DOHH2 (cell line): ENCODE measurements around the gene DGAT2L6.

Experiments used
- H3F3A ChIP-seq: fragments of 200-600 bp; sonication (generic), shearing (Covaris generic); 2 replicates; pipeline ENCODE4 v1.6.0; 2016; ENCODE audit warnings: antibody characterized with exemption, mild to moderate bottlenecking; ENCODE audit not compliant: control insufficient read depth, insufficient read depth
- H3K27ac ChIP-seq: fragments of 200-600 bp; sonication (generic); 2 replicates; pipeline ENCODE4 v1.5.1; 2014; ENCODE audit warnings: low read depth, mild to moderate bottlenecking, low read length, moderate library complexity
- H3K27me3 ChIP-seq: fragments of 200-600 bp; sonication (generic); 2 replicates; pipeline ENCODE4 v1.6.1; 2014; ENCODE audit warnings: mild to moderate bottlenecking, low read length, mixed read lengths; ENCODE audit not compliant: control insufficient read depth
- H3K36me3 ChIP-seq: fragments of 200-600 bp; sonication (generic); 2 replicates; pipeline ENCODE4 v1.6.1; 2014; ENCODE audit warnings: mild to moderate bottlenecking, low read length, moderate library complexity, mixed read lengths; ENCODE audit not compliant: control insufficient read depth
- H3K4me1 ChIP-seq: fragments of 200-600 bp; sonication (generic); 2 replicates; pipeline ENCODE4 v1.6.1; 2014; ENCODE audit warnings: mild to moderate bottlenecking, low read length, mixed read lengths; ENCODE audit not compliant: control insufficient read depth
- H3K4me2 ChIP-seq: fragments of 200-600 bp; sonication (generic); 2 replicates; pipeline ENCODE4 v1.6.0; 2014; ENCODE audit warnings: mild to moderate bottlenecking, low read length, moderate library complexity
- H3K4me3 ChIP-seq: fragments of 200-600 bp; sonication (generic); 2 replicates; pipeline ENCODE4 v1.5.1; 2014; ENCODE audit warnings: mild to moderate bottlenecking, low read length, mixed read lengths
- H3K79me2 ChIP-seq: fragments of 200-600 bp; sonication (generic); 2 replicates; pipeline ENCODE4 v1.6.1; 2014; ENCODE audit warnings: mild to moderate bottlenecking, low read length, mixed read lengths; ENCODE audit not compliant: control insufficient read depth
- H3K9me2 ChIP-seq: fragments of 200-600 bp; sonication (generic); replicated peaks from 2 replicates; pipeline ENCODE4 v1.6.1; 2014; ENCODE audit warnings: mild to moderate bottlenecking, low read length, mixed read lengths; ENCODE audit not compliant: control insufficient read depth
- H3K9me3 ChIP-seq: fragments of 200-600 bp; sonication (generic); 2 replicates; pipeline ENCODE4 v1.6.1; 2014; ENCODE audit warnings: antibody characterized with exemption, low read length, mixed read lengths; ENCODE audit not compliant: control insufficient read depth, insufficient read depth
- H4K20me1 ChIP-seq: fragments of 200-600 bp; sonication (generic); 2 replicates; pipeline ENCODE4 v1.6.0; 2014; ENCODE audit warnings: low read depth, mild to moderate bottlenecking, antibody characterized with exemption, low read length, moderate library complexity; ENCODE audit not compliant: control insufficient read depth, insufficient read depth
- CTCF ChIP-seq: fragments of 200-600 bp; sonication (generic); IDR thresholded peaks from one replicate; pipeline ENCODE4 v1.5.1; 2014; ENCODE audit warnings: antibody characterized with exemption, mild to moderate bottlenecking, low read depth, low read length; ENCODE audit not compliant: poor library complexity, severe bottlenecking
- EZH2phosphoT487 ChIP-seq: fragments of 200-600 bp; sonication (generic); IDR thresholded peaks from 2 replicates; pipeline ENCODE4 v1.6.1; 2017; ENCODE audit warnings: borderline replicate concordance, mild to moderate bottlenecking, antibody characterized with exemption, low read length, moderate library complexity, mixed read lengths

Gene DGAT2L6

GRCh38 chrX:70134116-70134477, 43.2 kb upstream of the DGAT2L6 start:
- no peaks in the 10 kb centered on the region for H4K20me1 ChIP-seq
- H3K9me3 ChIP-seq, result no peaks in the 10 kb centered on the region
- peak overlapping the region; percentile 84; the same call in 1 of the 2 replicates for H3K27ac ChIP-seq
- H3F3A ChIP-seq, result peaks cover 5% of the 10 kb centered on the region; the same call in 1 of the 2 replicates
- no peaks in the 10 kb centered on the region for H3K9me2 ChIP-seq
- H3K36me3 ChIP-seq, result peaks cover 32% of the 10 kb centered on the region
- H3K4me2 ChIP-seq, result peak overlapping the region; percentile 53
- TF ChIP-seq EZH2phosphoT487 (no peak), CTCF (no peak)
- peaks cover 34% of the 10 kb centered on the region for H3K79me2 ChIP-seq
- H3K4me1 ChIP-seq, result peaks cover 20% of the 10 kb centered on the region
- H3K4me3 ChIP-seq, result peak overlapping the region; percentile 95
- no peaks in the 10 kb centered on the region for H3K27me3 ChIP-seq

DNA sequence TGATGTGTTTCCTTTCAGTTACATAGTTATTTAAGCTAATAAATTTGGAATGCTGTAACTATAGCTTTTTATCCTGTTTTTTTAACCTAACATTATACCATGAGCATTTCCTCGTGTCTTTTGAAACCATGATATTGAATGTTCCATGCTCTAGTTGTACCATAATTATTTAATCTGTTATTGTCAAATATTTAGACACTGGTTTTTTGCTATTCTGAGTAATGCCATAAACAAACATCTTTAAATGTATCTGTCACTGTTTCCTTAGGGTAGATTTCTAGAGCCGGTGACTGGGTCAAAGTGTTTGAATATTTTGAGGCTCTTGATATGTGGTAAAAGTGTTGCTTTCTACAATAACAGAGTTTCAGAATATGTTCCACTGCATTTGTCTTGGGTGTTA, 38.7 kb upstream of the DGAT2L6 start:
- peaks cover 34% of the 10 kb centered on the region for H3K79me2 ChIP-seq
- H3K36me3 ChIP-seq, result peaks cover 44% of the 10 kb centered on the region
- no peak for TF ChIP-seq EZH2phosphoT487
- TF ChIP-seq CTCF, result no peak
- no peaks in the 10 kb centered on the region for H4K20me1 ChIP-seq
- H3K27ac ChIP-seq, result no peak overlapping the region
- no peaks in the 10 kb centered on the region for H3K27me3 ChIP-seq
- no peaks in the 10 kb centered on the region for H3K9me3 ChIP-seq
- peaks cover 12% of the 10 kb centered on the region for H3K4me1 ChIP-seq
- H3K4me2 ChIP-seq, result no peak overlapping the region
- no peaks in the 10 kb centered on the region for H3K9me2 ChIP-seq
- H3F3A ChIP-seq, result no peaks in the 10 kb centered on the region
- no peak overlapping the region for H3K4me3 ChIP-seq

- H3K36me3 ChIP-seq, result peaks cover 38% of the 10 kb centered on the region
- no peak overlapping the region for H3K4me2 ChIP-seq
- H3K27me3 ChIP-seq, result no peaks in the 10 kb centered on the region
- H3K9me3 ChIP-seq, result no peaks in the 10 kb centered on the region
- no peak overlapping the region for H3K27ac ChIP-seq
- peaks cover 9% of the 10 kb centered on the region for H3K4me1 ChIP-seq
- H3F3A ChIP-seq, result no peaks in the 10 kb centered on the region
- peaks cover 24% of the 10 kb centered on the region for H3K79me2 ChIP-seq
- H3K4me3 ChIP-seq, result no peak overlapping the region
- H3K9me2 ChIP-seq, result no peaks in the 10 kb centered on the region
- TF ChIP-seq CTCF, result no peak
- no peak for TF ChIP-seq EZH2phosphoT487
- no peaks in the 10 kb centered on the region for H4K20me1 ChIP-seq
These were observed 37.5 kb upstream of the DGAT2L6 start for GRCh38 chrX:70139736-70140135.
